Subcutaneous preadipocyte (primary cell): ENCODE results near the gene GALNT10. TPM values are rescaled to one million over a fixed set of nuclear protein-coding genes. Genes with fewer than 3 reads are reported as not detected.

Experiments
- small RNA-seq: library from RNA; depleted of rRNA; stranded (forward); fragments of <200 nt; gene quantifications from one replicate; pipeline ENCODE3, GENCODE V24; 2012
- total RNA-seq: library from RNA; depleted of rRNA; stranded (reverse); fragments of >200 nt; gene quantifications from 2 replicates; pipeline ENCODE4 v1.2.3, GENCODE V29; 2012

The GALNT10 gene
- 12.1 and 24.8 TPM in 2 replicates for total RNA-seq

DNA sequence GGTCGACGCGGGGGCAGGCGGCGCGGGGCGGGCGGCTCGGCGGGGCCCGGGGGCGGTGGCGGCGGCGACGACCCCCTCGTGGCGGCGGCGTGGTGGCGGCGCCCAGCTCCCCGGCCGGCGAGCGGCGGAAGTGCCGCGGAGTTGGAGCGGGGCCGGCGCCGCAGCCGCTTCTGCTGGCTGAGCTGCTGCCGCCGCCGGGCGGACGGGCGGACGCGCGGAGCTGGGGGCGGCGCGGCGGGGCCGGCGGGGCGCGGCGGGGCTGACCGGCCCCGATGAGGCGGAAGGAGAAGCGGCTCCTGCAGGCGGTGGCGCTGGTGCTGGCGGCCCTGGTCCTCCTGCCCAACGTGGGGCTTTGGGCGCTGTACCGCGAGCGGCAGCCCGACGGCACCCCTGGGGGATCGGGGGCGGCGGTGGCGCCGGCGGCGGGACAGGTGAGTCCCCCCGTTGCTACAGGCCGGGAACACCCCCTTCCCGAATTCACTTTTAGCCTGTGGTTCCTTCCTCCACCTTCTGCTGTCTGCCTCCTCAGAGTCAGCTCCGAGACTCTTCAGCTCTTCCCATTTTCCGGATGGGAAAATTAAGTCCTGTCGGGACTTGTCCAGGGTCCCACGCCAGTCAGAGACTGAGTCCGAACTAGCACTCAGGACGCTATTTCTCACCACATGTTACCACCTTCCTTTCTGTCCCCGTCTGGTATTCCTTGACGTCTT lies at the start of gene GALNT10:
Gene GALNT10 (plus strand): TSS at position 139 of the 710 bp plus-strand sequence. CDS start 134 bp downstream, at position 273.

DNA sequence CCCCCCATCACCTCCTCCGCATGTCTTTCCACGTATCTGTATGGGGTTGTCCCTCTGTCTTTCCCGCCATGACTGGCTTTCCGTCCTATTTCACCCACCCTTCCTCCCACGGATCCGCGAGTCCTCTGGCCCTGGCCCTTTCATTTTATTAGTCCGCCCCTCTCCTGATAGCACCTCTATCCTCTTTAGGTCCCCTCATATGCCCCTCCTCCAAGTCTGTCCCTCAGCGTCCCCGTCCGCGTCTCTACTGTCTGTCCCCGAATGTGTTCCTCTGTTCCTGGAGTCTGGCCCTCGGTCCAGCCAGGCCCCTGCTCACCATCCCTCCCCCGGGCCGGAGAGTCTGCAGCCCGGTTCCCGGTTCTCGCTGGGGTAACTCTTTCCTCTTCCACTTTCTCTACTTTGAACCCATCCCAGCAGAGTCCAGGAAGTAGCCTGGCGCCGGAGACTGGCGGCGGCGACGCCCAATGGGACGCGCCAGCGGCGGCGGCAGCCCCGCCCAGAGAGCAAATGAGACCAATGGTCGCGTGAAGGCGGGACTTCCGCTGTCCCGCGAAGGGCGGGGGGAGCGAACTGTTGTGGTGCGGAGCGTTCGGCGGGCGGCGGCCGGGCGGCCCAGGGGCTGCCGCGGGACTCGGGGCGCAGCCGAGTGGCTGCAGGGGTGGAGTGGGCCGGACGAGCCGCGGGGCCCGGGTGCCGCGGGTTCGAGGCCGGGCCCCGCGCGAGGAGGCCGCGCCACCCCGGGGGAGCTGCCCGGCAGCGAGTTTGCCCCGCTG lies 255.1 kb downstream of the GALNT10 start, which contains the start of gene SAP30L:
Gene SAP30L (plus strand): TSS at position 576 of the 773 bp plus-strand sequence. CDS start 608 bp downstream, outside the sequence.

Small RNAs within 50 kb of the gene (small RNA-seq; reads per million reads assigned to genes)
- gene MIR1294: 3.1 reads per million, percentile 87 among the genes with 10 or more reads in this experiment
- gene RN7SL655P: not detected

Other genes with a start within 250 kb of the GALNT10 start
- gene FAM114A2, start 151.8 kb upstream of the GALNT10 start, total RNA-seq: 20.9 and 28.9 TPM in 2 replicates
- 48.9 and 60.8 TPM in 2 replicates for gene MFAP3, start 151.8 kb upstream of the GALNT10 start, total RNA-seq